SK-N-MC (cell line): ENCODE data around the gene SCN9A.

Experiments
- EZH2 ChIP-seq: fragments of 200-600 bp; sonication (generic); IDR thresholded peaks from one replicate; pipeline ENCODE4 v1.6.1; 2017; ENCODE audit warnings: antibody characterized with exemption
- FOXP2 ChIP-seq: optimal IDR thresholded peaks from 2 replicates; pipeline ENCODE3; 2011; ENCODE audit warnings: mild to moderate bottlenecking, moderate library complexity; ENCODE audit not compliant: insufficient read depth; ENCODE audit errors: extremely low read length, control extremely low read depth
- POLR2AphosphoS5 ChIP-seq: IDR thresholded peaks from 2 replicates; pipeline ENCODE4 v1.6.1; 2012; ENCODE audit warnings: mild to moderate bottlenecking, low read depth, low read length, borderline replicate concordance

- no peak for TF ChIP-seq EZH2
- TF ChIP-seq POLR2AphosphoS5, result no peak
- no peak for TF ChIP-seq FOXP2
Observed at GRCh38 chr2:166413255-166413654, 37.5 kb upstream of the SCN9A start.
